ENCODE data around the gene KCNIP4. TPM values are rescaled to one million over a fixed set of nuclear protein-coding genes. Genes with fewer than 3 reads are reported as not detected.

Gene KCNIP4
- total and polyA plus RNA-seq, 9 of the 15 experiments (the other 6 are each of a cell fraction or from before 2014, with no cell fraction given): 0.25 to 0.41 TPM; not detected in 7

DNA sequence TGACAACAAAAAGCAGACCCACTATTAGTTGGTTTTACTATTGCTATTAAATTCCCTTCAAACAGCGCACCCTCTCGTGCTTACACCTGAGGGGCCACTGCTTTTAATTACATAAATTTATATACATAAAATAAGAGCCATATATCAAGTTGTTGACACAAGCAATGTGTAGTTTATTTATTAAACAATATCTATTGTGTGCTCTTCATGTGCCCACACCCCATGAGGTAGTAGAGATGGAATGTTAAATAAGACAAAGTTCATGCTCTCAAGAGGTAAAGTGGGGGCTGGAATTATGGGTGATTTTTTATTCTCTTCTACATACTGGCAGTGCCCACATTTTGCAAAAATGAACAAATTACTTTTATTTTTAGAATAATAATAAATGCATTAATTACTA lies 47.3 kb downstream of the KCNIP4 start:
- Histone ChIP-seq H4K20me1 (replicated peaks; ENCODE audit: control insufficient read depth, insufficient read depth, low read length) (no peaks in the 10 kb centered on the region), H3K9me1 (ENCODE audit: control insufficient read depth, insufficient read depth, low read length) (no peaks in the 10 kb centered on the region), H3K27ac (ENCODE audit: extremely low read depth, low read depth, low read length) (no peak overlapping the region), H3K4me1 (replicated peaks in 1 of 2; ENCODE audit: control insufficient read depth in 2 of 2, insufficient read depth in 2 of 2, low read length in 2 of 2) (no peaks in the 10 kb centered on the region), H3K36me3 (ENCODE audit: control insufficient read depth, insufficient read depth, low read length) (no peaks in the 10 kb centered on the region), H3K79me2 (ENCODE audit: control insufficient read depth, insufficient read depth, low read length) (no peaks in the 10 kb centered on the region), H3K9me3 (replicated peaks; ENCODE audit: control insufficient read depth, insufficient read depth, low read depth, low read length) (no peaks in the 10 kb centered on the region; the same call in none of the 2 replicates), H3K9ac (ENCODE audit: insufficient read depth in 1 of 2, low read depth in 2 of 2, low read length in 2 of 2) (no peak overlapping the region), H3K27me3 (ENCODE audit: control insufficient read depth in 2 of 2, insufficient read depth in 2 of 2, low read length in 2 of 2) (no peaks in the 10 kb centered on the region), H2AFZ (ENCODE audit: low read depth, low read length) (no peak overlapping the region), H3K4me3 (no peak overlapping the region), H3K4me2 (ENCODE audit: insufficient read depth, low read length) (no peak overlapping the region)
- CTCF ChIA-PET (ENCODE audit: low intra/inter-chr PET ratio): no interaction called here
- FAIRE-seq (no peak), ATAC-seq (no peak), DNase-seq (ENCODE audit: extremely low read depth in 1 of 4, low spot score in 3 of 4) (no peak)
- TF ChIP-seq ZKSCAN3 (CRISPR knock-in tag; IDR thresholded peaks at IDR 0.05) (no peak), HDGF (IDR thresholded peaks at IDR 0.05) (no peak), TSC22D4 (tag; IDR thresholded peaks at IDR 0.05) (no peak), CCAR2 (IDR thresholded peaks at IDR 0.05; ENCODE audit: low read depth, low read length) (no peak), ZNF609 (CRISPR knock-in tag; IDR thresholded peaks at IDR 0.05; ENCODE audit: borderline replicate concordance) (no peak), ESRRA (IDR thresholded peaks at IDR 0.05; ENCODE audit: borderline replicate concordance, low read depth) (no peak)
- TF ChIP-seq, protein P1, sequence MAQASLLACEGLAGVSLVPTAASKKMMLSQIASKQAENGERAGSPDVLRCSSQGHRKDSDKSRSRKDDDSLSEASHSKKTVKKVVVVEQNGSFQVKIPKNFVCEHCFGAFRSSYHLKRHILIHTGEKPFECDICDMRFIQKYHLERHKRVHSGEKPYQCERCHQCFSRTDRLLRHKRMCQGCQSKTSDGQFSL (CRISPR knock-in tag; IDR thresholded peaks at IDR 0.05): no peak
- TF ChIP-seq, protein P1 (tag; IDR thresholded peaks at IDR 0.05): no peak
- 0% methylated on average over 2 of the region's 2 CpGs for WGBS (ENCODE audit: insufficient coverage, low coverage, missing lambda C conversion rate)
- in situ Hi-C loops (cut with MboI): no loop called here
- no TSS peak for BruUV-seq (replicated peaks)
- POLR2A ChIA-PET: no interaction called here
- intact Hi-C loops (cut with micrococcal nuclease): no loop called here
